Activated T-cell treated with anti-CD3 and anti-CD28 coated beads for 1 hour (primary cell): ENCODE data around the gene LDHAL6B.

Experiments used
- DNase-seq: peaks from one replicate; pipeline ENCODE4 v3.0.0-alpha.2; 2020; ENCODE audit warnings: low read depth

Gene LDHAL6B

GRCh38 chr15:59218710-59219109 lies 12.1 kb downstream of the LDHAL6B start:
- DNase-seq, result no peak

- DNase-seq, result no peak
Measured at GRCh38 chr15:59221511-59222505, 15.2 kb downstream of the LDHAL6B start.

GRCh38 chr15:59222906-59223550 lies 16.4 kb downstream of the LDHAL6B start:
- DNase-seq, result no peak

- no peak for DNase-seq
Measured at GRCh38 chr15:59223736-59224135, 17.1 kb downstream of the LDHAL6B start.

- no peak for DNase-seq
Measured at GRCh38 chr15:59224474-59224873, 17.8 kb downstream of the LDHAL6B start.

- DNase-seq, result no peak
Measured at GRCh38 chr15:59227021-59227420, 20.4 kb downstream of the LDHAL6B start.

GRCh38 chr15:59229015-59229414 lies 22.4 kb downstream of the LDHAL6B start:
- DNase-seq, result no peak

GRCh38 chr15:59229453-59229852 lies 22.8 kb downstream of the LDHAL6B start:
- DNase-seq, result no peak

GRCh38 chr15:59230531-59231055 lies 23.9 kb downstream of the LDHAL6B start:
- DNase-seq, result no peak

- no peak for DNase-seq
Measured at GRCh38 chr15:59232476-59232875, 25.8 kb downstream of the LDHAL6B start.

- DNase-seq, result no peak
Measured at GRCh38 chr15:59236394-59236793, 29.8 kb downstream of the LDHAL6B start.

GRCh38 chr15:59237119-59237855 lies 30.6 kb downstream of the LDHAL6B start:
- no peak for DNase-seq

GRCh38 chr15:59237924-59238331 lies 31.3 kb downstream of the LDHAL6B start:
- no peak for DNase-seq

GRCh38 chr15:59240036-59240435 lies 33.4 kb downstream of the LDHAL6B start:
- no peak for DNase-seq

GRCh38 chr15:59242649-59243048 lies 36.0 kb downstream of the LDHAL6B start:
- no peak for DNase-seq

- DNase-seq, result no peak
Measured at GRCh38 chr15:59243622-59244021, 37.0 kb downstream of the LDHAL6B start.

- no peak for DNase-seq
Measured at GRCh38 chr15:59244337-59244736, 37.7 kb downstream of the LDHAL6B start.

GRCh38 chr15:59245559-59245958 lies 38.9 kb downstream of the LDHAL6B start:
- DNase-seq, result no peak

GRCh38 chr15:59247364-59247763 lies 40.7 kb downstream of the LDHAL6B start:
- peak; percentile 29 for DNase-seq

- DNase-seq, result no peak
Measured at GRCh38 chr15:59249816-59250215, 43.2 kb downstream of the LDHAL6B start.

GRCh38 chr15:59250249-59250648 lies 43.6 kb downstream of the LDHAL6B start:
- DNase-seq, result no peak
